ENCODE results near the gene RORC. TPM values are rescaled to one million over a fixed set of nuclear protein-coding genes. Genes with fewer than 3 reads are reported as not detected.
A peak's percentile ranks its signal among the peaks of the same experiment; 100 is the strongest.
"Not testable (repeated sequence)": the region's sequence is repeated elsewhere in the genome, so short reads cannot be mapped to it uniquely, and the experiment has no call there.

Gene RORC
- total and polyA plus RNA-seq, 8 donors, result 1.4 to 28.1 (median 13.0) TPM

GRCh38 chr1:151790071-151790939, 41.3 kb downstream of the RORC start, which contains the start of gene TDRKH:
Gene TDRKH (minus strand): TSS chr1:151790500. CDS start chr1:151783022, 7,478 bp downstream.
- intact Hi-C loops (cut with DNase I; ENCODE audit: low total_unique reads), result no loop called here
- Histone ChIP-seq H3K4me3 (peak within 1 kb of the TSS; percentile 71 to 94 (median 78)), H3K36me3 (peaks cover 0 to 6% (median 0%) of the 10 kb centered on the region in 4 donors), H3K27ac (peak within 1 kb of the TSS; percentile 41 to 77 (median 68)), H3K27me3 (no peaks in the 10 kb centered on the region), H3K9me3 (no peaks in the 10 kb centered on the region), H3K4me1 (peaks cover 13 to 30% (median 20%) of the 10 kb centered on the region in 4 donors)
- no peak for TF ChIP-seq EP300 (IDR thresholded peaks at IDR 0.05)
- peak in 2 of 7 experiments; percentile 12 to 29 for TF ChIP-seq CTCF (IDR thresholded peaks at IDR 0.05)
- TF ChIP-seq POLR2A (IDR thresholded peaks at IDR 0.05), result peak in 1 of 4 donors; percentile 70
- TF ChIP-seq POLR2AphosphoS5 (IDR thresholded peaks at IDR 0.05), result peak; percentile 34 to 65 (median 56)
- peak; percentile 98 to 99 for DNase-seq
- WGBS, 5 donors, result 0 to 1% (median 0%) methylated on average over 44 to 58 of the region's 58 CpGs

- no peak for TF ChIP-seq EP300 (IDR thresholded peaks at IDR 0.05)
- no peak for TF ChIP-seq CTCF (IDR thresholded peaks at IDR 0.05)
- no peak for TF ChIP-seq POLR2A (IDR thresholded peaks at IDR 0.05)
- TF ChIP-seq POLR2AphosphoS5 (IDR thresholded peaks at IDR 0.05), result no peak
- 76 to 85% (median 83%) methylated on average over 3 of the region's 3 CpGs for WGBS, 5 donors
- Histone ChIP-seq H3K4me1 (peaks cover 13 to 30% (median 20%) of the 10 kb centered on the region in 4 donors), H3K4me3 (no peak overlapping the region), H3K36me3 (peaks cover 0 to 1% (median 0%) of the 10 kb centered on the region in 4 donors), H3K9me3 (no peaks in the 10 kb centered on the region), H3K27ac (no peak overlapping the region), H3K27me3 (no peaks in the 10 kb centered on the region)
- intact Hi-C loops (cut with DNase I; ENCODE audit: low total_unique reads), result no loop called here
- no peak for DNase-seq
Observed at GRCh38 chr1:151787689-151788088, 43.9 kb downstream of the RORC start.

GRCh38 chr1:151783796-151784195, 47.8 kb downstream of the RORC start:
- 74 to 85% (median 79%) methylated on average over 2 of the region's 2 CpGs for WGBS, 5 donors
- H3K36me3 ChIP-seq, result peaks cover 0 to 37% (median 24%) of the 10 kb centered on the region in 4 donors
- DNase-seq, result no peak
- TF ChIP-seq CTCF (IDR thresholded peaks at IDR 0.05) (no peak), POLR2A (IDR thresholded peaks at IDR 0.05) (no peak), POLR2AphosphoS5 (IDR thresholded peaks at IDR 0.05) (no peak), EP300 (IDR thresholded peaks at IDR 0.05) (no peak)
- H3K9me3 ChIP-seq, result no peaks in the 10 kb centered on the region
- no peak overlapping the region for H3K27ac ChIP-seq
- no peak overlapping the region for H3K4me3 ChIP-seq
- H3K27me3 ChIP-seq, result no peaks in the 10 kb centered on the region
- intact Hi-C loops (cut with DNase I; ENCODE audit: low total_unique reads), result no loop called here
- no peaks in the 10 kb centered on the region for H3K4me1 ChIP-seq

GRCh38 chr1:151782741-151783140, 48.9 kb downstream of the RORC start:
- TF ChIP-seq POLR2AphosphoS5 (IDR thresholded peaks at IDR 0.05) (no peak), EP300 (IDR thresholded peaks at IDR 0.05) (no peak), POLR2A (IDR thresholded peaks at IDR 0.05) (no peak), CTCF (IDR thresholded peaks at IDR 0.05) (no peak)
- no peaks in the 10 kb centered on the region for H3K9me3 ChIP-seq
- H3K27ac ChIP-seq, result no peak overlapping the region
- H3K36me3 ChIP-seq, result peaks cover 0 to 48% (median 34%) of the 10 kb centered on the region in 4 donors
- H3K4me1 ChIP-seq, result no peaks in the 10 kb centered on the region
- H3K27me3 ChIP-seq, result no peaks in the 10 kb centered on the region
- WGBS, 5 donors, result 87 to 94% (median 90%) methylated on average over 3 of the region's 3 CpGs
- no peak overlapping the region for H3K4me3 ChIP-seq
- no peak for DNase-seq
- intact Hi-C loops (cut with DNase I; ENCODE audit: low total_unique reads), result no loop called here

- H3K4me3 ChIP-seq; H3K27ac ChIP-seq; H3K4me1 ChIP-seq; H3K27me3 ChIP-seq; intact Hi-C loops (cut with DNase I; ENCODE audit: low total_unique reads); H3K9me3 ChIP-seq; DNase-seq: not testable (repeated sequence)
- WGBS, 5 donors, result 77 to 84% (median 81%) methylated on average over 5 of the region's 5 CpGs
- H3K36me3 ChIP-seq, result peaks cover 0 to 53% (median 38%) of the 10 kb centered on the region in 4 donors
Observed at GRCh38 chr1:151782026-151782425, 49.6 kb downstream of the RORC start.

GRCh38 chr1:151780736-151781135, 50.9 kb downstream of the RORC start:
- DNase-seq; H3K27me3 ChIP-seq; H3K4me3 ChIP-seq; H3K4me1 ChIP-seq; H3K9me3 ChIP-seq; H3K27ac ChIP-seq; intact Hi-C loops (cut with DNase I; ENCODE audit: low total_unique reads): not testable (repeated sequence)
- H3K36me3 ChIP-seq, result peaks cover 2 to 66% (median 49%) of the 10 kb centered on the region in 4 donors
- 93 to 99% (median 95%) methylated on average over 5 of the region's 5 CpGs for WGBS, 5 donors

All from stomach (tissue), 9 donors.